HEK293 (cell line): ENCODE measurements around the gene COX8A.

Source experiments
- HIC1 ChIP-seq: fragments of 450-650 bp; formaldehyde crosslinking; IDR thresholded peaks from 2 replicates; pipeline ENCODE4 v1.5.1; 2016; ENCODE audit warnings: missing biosample characterization, missing genetic modification characterization
- KLF16 ChIP-seq: fragments of 450-650 bp; formaldehyde crosslinking; IDR thresholded peaks from 2 replicates; pipeline ENCODE4 v1.5.1; 2017; ENCODE audit warnings: missing biosample characterization, missing genetic modification characterization
- ZBTB17 ChIP-seq: fragments of 450-650 bp; formaldehyde crosslinking; IDR thresholded peaks from 2 replicates; pipeline ENCODE4 v1.5.1; 2016; ENCODE audit warnings: missing biosample characterization, missing genetic modification characterization
- ZBTB20 ChIP-seq: fragments of 450-650 bp; formaldehyde crosslinking; IDR thresholded peaks from 2 replicates; pipeline ENCODE4 v1.5.1; 2016; ENCODE audit warnings: missing biosample characterization, missing genetic modification characterization
- ZIC2 ChIP-seq: fragments of 450-650 bp; formaldehyde crosslinking; IDR thresholded peaks from 2 replicates; pipeline ENCODE4 v1.5.1; 2016; ENCODE audit warnings: missing biosample characterization, missing genetic modification characterization
- ZNF121 ChIP-seq: fragments of 450-650 bp; formaldehyde crosslinking; IDR thresholded peaks from 2 replicates; pipeline ENCODE4 v1.5.1; 2016; ENCODE audit warnings: missing biosample characterization, missing genetic modification characterization
- ZNF19 ChIP-seq: fragments of 450-650 bp; formaldehyde crosslinking; IDR thresholded peaks from 2 replicates; pipeline ENCODE4; 2016; ENCODE audit warnings: missing biosample characterization, missing genetic modification characterization, low read depth
- ZNF221 ChIP-seq: fragments of 450-650 bp; formaldehyde crosslinking; IDR thresholded peaks from 2 replicates; pipeline ENCODE4 v1.5.1; 2017; ENCODE audit warnings: missing biosample characterization, missing genetic modification characterization, borderline replicate concordance
- ZNF266 ChIP-seq: fragments of 450-650 bp; formaldehyde crosslinking; IDR thresholded peaks from 2 replicates; pipeline ENCODE4 v1.5.1; 2016; ENCODE audit warnings: missing biosample characterization, missing genetic modification characterization, low read depth
- ZNF302 ChIP-seq: fragments of 450-650 bp; formaldehyde crosslinking; IDR thresholded peaks from 2 replicates; pipeline ENCODE4 v1.5.1; 2016; ENCODE audit warnings: missing biosample characterization, missing genetic modification characterization, low read depth
- ZNF324 ChIP-seq: fragments of 450-650 bp; formaldehyde crosslinking; IDR thresholded peaks from 2 replicates; pipeline ENCODE4 v1.5.1; 2016; ENCODE audit warnings: missing biosample characterization, missing genetic modification characterization
- ZNF391 ChIP-seq: fragments of 450-650 bp; formaldehyde crosslinking; IDR thresholded peaks from 2 replicates; pipeline ENCODE4 v1.5.1; 2016; ENCODE audit warnings: low read depth, missing biosample characterization, missing genetic modification characterization, borderline replicate concordance
- ZNF394 ChIP-seq: fragments of 450-650 bp; formaldehyde crosslinking; IDR thresholded peaks from 2 replicates; pipeline ENCODE4 v1.5.1; 2016; ENCODE audit warnings: missing biosample characterization, missing genetic modification characterization, mild to moderate bottlenecking, moderate library complexity, borderline replicate concordance
- ZNF449 ChIP-seq: fragments of 450-650 bp; formaldehyde crosslinking; IDR thresholded peaks from 2 replicates; pipeline ENCODE4 v1.5.1; 2017; ENCODE audit warnings: missing biosample characterization, mild to moderate bottlenecking, missing genetic modification characterization, moderate library complexity
- ZNF48 ChIP-seq: fragments of 450-650 bp; formaldehyde crosslinking; IDR thresholded peaks from 2 replicates; pipeline ENCODE4 v1.5.1; 2016; ENCODE audit warnings: missing biosample characterization, missing genetic modification characterization
- ZNF558 ChIP-seq: fragments of 450-650 bp; formaldehyde crosslinking; IDR thresholded peaks from 2 replicates; pipeline ENCODE4 v1.5.1; 2016; ENCODE audit warnings: missing biosample characterization, missing genetic modification characterization
- ZNF626 ChIP-seq: fragments of 450-650 bp; sonication (Bioruptor Pico); formaldehyde crosslinking; IDR thresholded peaks from 2 replicates; pipeline ENCODE4 v1.5.1; 2018; ENCODE audit warnings: missing biosample characterization, missing genetic modification characterization, inconsistent platforms
- ZNF629 ChIP-seq: fragments of 450-650 bp; formaldehyde crosslinking; IDR thresholded peaks from 2 replicates; pipeline ENCODE4 v1.5.1; 2017; ENCODE audit warnings: missing biosample characterization, missing genetic modification characterization
- ZNF701 ChIP-seq: fragments of 450-650 bp; formaldehyde crosslinking; IDR thresholded peaks from 2 replicates; pipeline ENCODE4 v1.5.1; 2016; ENCODE audit warnings: missing biosample characterization, missing genetic modification characterization
- ZNF792 ChIP-seq: fragments of 450-650 bp; formaldehyde crosslinking; IDR thresholded peaks from 2 replicates; pipeline ENCODE4 v1.5.1; 2016; ENCODE audit warnings: missing biosample characterization, missing genetic modification characterization
- ZXDB ChIP-seq: fragments of 450-650 bp; formaldehyde crosslinking; IDR thresholded peaks from 2 replicates; pipeline ENCODE4 v1.5.1; 2016; ENCODE audit warnings: missing biosample characterization, missing genetic modification characterization
- TF ChIP-seq, protein P1 (sequence below): fragments of 450-650 bp; IDR thresholded peaks from 2 replicates; pipeline ENCODE4 v1.5.1; 2018; ENCODE audit warnings: missing biosample characterization, missing genetic modification characterization

COX8A gene

GRCh38 chr11:63986156-63986931 lies 11.9 kb downstream of the COX8A start, which contains the start of gene OTUB1 (continued):
- TF ChIP-seq ZBTB17 (tag by site-specific recombination) = peak; percentile 81
- no peak for TF ChIP-seq ZNF394
- peak; percentile 72; the same call in 1 of the 2 replicates for TF ChIP-seq ZNF391 (tag by site-specific recombination)
- peak; percentile 57 for TF ChIP-seq ZNF629 (tag by site-specific recombination)
- TF ChIP-seq ZBTB20 = peak; percentile 64; the same call in 1 of the 2 replicates
- peak; percentile 75 for TF ChIP-seq ZXDB (tag by site-specific recombination)
- no peak for TF ChIP-seq ZNF48 (tag by site-specific recombination)
- no peak for TF ChIP-seq ZNF302 (tag by site-specific recombination)
- no peak for TF ChIP-seq ZNF626 (tag by site-specific recombination)
- TF ChIP-seq HIC1 (tag by site-specific recombination) = peak; percentile 61; the same call in 1 of the 2 replicates
- TF ChIP-seq, protein P1, sequence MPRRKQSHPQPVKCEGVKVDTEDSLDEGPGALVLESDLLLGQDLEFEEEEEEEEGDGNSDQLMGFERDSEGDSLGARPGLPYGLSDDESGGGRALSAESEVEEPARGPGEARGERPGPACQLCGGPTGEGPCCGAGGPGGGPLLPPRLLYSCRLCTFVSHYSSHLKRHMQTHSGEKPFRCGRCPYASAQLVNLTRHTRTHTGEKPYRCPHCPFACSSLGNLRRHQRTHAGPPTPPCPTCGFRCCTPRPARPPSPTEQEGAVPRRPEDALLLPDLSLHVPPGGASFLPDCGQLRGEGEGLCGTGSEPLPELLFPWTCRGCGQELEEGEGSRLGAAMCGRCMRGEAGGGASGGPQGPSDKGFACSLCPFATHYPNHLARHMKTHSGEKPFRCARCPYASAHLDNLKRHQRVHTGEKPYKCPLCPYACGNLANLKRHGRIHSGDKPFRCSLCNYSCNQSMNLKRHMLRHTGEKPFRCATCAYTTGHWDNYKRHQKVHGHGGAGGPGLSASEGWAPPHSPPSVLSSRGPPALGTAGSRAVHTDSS = no peak
- TF ChIP-seq ZNF121 = 0 out of 2 replicates have a peak, but pooled peaks have one; percentile 35
- TF ChIP-seq ZNF792 (tag by site-specific recombination) = no peak
- TF ChIP-seq ZNF19 (tag by site-specific recombination) = no peak
- TF ChIP-seq KLF16 (tag by site-specific recombination) = peak; percentile 84
- no peak for TF ChIP-seq ZNF266 (tag by site-specific recombination)
- no peak for TF ChIP-seq ZNF701 (tag by site-specific recombination)
- no peak; the same call in 1 of the 2 replicates for TF ChIP-seq ZIC2 (tag by site-specific recombination)
- no peak for TF ChIP-seq ZNF221 (tag by site-specific recombination)
- TF ChIP-seq ZNF558 (tag by site-specific recombination) = no peak
- peak; percentile 53; the same call in 1 of the 2 replicates for TF ChIP-seq ZNF324 (tag by site-specific recombination)
- peak; percentile 25; the same call in 1 of the 2 replicates for TF ChIP-seq ZNF449 (tag by site-specific recombination)
- TF ChIP-seq, all 188 proteins: peak for 54
